GM18499 (cell line): ENCODE data around the gene METTL14.
"Not testable (repeated sequence)": the region's sequence is repeated elsewhere in the genome, so short reads cannot be mapped to it uniquely, and the experiment has no call there.

Experiments
- ATAC-seq: cut with Tn5 transposase; IDR thresholded peaks from one replicate; pipeline ENCODE4 v1.9.1; 2021; ENCODE audit warnings: moderate number of reproducible peaks; ENCODE audit not compliant: insufficient read depth, unreplicated experiment

Gene METTL14

DNA sequence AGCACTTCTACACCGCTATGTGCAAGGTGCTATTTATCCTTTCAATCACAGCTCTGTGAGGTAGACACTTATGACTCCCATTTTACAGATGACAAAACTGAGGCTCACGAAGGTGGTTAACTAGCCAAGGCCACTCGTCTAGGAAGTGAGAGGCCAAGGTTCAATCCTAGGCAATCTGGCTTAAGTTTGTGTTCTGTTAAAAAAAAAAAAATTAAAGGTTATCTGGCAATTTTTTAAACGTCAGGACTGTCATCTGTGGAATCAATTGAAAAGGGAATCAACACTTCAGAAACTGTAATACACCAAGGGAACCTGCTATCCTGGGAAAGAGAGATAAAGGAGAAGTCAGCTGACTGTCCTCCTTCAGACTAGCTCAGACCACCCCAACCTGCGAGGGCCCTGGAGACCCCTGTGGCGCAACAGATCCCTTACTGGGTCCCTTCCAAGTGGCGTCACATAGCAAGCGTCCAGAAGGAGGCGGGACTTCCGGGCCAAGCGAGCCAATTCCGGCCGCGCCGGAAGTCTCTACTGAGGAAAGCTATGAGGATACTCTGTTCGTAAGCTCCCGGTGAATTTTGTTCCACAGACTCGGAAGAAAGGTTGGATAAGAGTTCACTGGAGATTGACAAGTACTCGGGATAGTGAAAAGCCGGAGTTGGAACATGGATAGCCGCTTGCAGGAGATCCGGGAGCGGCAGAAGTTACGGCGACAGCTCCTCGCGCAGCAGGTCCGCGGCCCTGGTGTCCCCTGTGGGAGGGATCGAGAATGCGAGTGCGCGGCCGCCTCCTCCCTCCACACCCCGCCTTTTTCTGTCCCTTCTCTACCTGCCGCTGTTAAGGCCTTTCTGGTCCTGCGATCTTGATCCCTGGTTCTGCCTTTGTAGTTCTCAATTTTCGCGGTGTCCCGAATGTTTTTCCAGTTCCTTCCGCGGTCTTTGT is at the start of gene METTL14:
Gene METTL14 (plus strand): TSS at position 520 of the 939 bp plus-strand sequence. CDS start 143 bp downstream, at position 663.
- ATAC-seq, result peak; percentile 98

DNA sequence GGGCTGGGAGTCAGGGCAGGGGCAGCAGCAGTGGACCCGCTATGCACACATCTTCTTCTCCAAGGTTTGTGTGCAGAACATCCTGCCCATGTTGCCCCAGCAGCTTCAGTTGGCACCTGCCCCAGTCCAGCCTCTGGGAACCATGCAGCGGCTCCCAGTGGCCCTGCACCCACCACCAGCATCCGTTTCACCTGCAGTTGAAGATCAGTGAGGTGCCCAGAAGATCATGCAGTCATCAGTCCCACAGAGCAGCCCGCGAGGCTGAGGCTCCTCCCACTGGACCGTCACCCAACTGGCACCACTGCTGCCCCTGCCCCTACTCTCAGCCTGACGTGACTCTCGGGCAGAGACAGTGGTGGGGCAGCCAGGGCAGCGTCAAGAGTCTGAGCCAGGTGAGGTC is 49.1 kb upstream of the METTL14 start:
- not testable (repeated sequence) for ATAC-seq

DNA sequence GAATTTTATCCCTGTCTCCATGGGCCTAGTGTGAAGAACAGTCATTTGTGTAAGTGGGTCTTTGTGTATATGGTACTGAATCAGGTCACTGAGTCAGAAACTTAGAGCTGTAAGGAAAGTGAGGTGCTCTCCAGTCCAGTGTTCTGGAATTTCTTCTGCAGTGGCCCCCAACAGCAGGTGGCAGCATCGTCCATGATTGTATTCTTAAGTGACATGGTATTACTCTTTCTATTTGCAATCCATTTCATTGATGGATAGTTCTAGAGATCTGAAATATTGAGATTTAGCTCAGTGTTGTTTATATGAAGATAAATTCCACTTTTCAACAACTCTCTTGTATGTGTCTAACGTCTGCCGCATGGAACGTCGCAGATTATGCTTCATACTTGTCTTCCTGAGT is 20.5 kb upstream of the METTL14 start:
- not testable (repeated sequence) for ATAC-seq

DNA sequence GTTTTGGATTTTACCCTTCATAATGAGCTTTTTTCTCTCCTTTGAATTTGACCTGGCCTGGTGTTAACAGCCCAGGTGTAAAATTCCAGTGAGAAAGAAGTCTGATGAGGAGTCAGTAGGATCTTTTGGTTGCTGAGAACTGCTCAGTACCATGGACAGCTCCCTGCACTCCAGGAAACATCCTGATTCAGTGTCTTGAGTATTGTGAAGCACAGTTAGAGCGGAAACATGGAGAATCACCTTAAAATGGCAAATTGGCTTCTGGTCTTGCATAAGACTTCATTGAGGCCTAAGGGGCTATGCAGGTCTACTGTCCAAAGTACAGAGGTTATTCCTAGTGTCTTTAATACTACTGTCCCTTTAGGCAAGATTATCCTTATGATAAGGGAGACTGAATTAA is 16.0 kb upstream of the METTL14 start:
- not testable (repeated sequence) for ATAC-seq

DNA sequence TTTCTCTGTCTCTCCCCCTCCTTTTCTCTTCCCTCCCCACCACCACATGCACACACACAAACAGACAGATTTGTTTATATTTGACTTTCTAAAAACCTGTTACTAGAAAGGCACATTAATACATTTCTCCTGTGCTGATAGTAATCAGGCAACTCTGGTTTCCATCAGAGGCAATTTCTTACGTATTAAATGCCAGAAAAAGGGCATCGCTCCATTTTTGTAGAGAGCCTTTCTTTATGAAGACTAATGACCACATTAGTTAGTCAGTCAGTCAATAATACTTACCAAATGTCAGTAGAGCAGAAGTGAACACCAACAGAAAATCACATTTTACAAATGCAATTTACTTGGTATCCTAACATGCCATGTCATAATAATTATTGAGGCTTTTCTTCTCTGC is 14.2 kb upstream of the METTL14 start:
- not testable (repeated sequence) for ATAC-seq

DNA sequence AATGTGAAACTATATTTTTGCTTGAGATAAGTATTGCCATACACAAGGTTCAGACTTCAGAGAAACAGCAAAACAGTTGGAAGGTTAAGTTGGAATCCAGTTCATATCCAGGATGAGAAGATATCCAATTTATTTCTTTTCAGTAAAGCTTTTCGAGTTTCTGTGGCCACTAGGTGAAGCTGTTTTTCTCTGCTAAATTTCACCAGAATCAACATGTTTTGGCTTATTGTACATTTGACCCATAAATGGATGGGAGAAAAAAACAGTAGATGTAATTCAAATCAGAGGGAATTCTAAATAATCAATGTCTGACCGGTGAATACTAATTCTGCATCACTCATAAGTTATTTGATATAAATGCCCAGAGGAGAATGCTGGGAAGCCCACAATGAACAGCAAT is 9.1 kb upstream of the METTL14 start:
- no peak for ATAC-seq

DNA sequence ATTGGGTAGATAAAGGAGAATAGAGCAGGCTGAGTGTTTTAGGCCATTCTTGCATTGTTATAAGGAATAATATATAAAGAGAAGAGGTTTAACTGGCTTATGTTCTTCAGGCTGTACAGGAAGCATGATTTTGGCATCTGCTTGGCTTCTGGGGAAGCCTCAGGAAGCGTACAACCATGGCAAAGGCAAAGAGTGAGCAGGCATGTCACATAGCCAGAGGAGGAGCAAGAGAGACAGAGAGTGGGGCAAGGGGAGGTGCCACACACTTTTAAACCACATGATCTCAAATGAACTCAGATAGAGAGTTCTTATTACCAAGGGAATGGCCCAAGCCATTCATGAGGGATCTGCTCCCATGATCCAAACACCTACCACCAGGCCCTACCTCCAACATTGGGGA is 4.4 kb upstream of the METTL14 start:
- no peak for ATAC-seq

DNA sequence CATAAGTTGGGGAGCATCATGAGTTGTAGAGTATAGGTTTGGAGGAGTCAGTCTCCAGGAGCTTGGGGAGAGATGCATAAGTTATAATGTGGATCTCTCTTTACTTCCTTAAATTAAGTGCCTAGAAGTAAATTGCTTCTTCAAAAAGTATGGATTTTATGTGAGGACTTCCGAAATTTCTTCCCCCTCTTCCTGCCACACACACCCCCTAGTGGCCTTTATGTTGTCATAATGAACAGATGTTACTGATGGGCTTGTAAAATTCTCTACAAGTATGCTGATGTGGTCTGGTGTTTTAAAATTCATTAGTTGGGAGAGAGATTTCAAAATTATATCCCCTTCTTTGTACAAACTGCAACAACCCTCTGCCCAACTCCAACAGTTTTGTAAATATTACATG is 2.3 kb upstream of the METTL14 start:
- ATAC-seq, result no peak

DNA sequence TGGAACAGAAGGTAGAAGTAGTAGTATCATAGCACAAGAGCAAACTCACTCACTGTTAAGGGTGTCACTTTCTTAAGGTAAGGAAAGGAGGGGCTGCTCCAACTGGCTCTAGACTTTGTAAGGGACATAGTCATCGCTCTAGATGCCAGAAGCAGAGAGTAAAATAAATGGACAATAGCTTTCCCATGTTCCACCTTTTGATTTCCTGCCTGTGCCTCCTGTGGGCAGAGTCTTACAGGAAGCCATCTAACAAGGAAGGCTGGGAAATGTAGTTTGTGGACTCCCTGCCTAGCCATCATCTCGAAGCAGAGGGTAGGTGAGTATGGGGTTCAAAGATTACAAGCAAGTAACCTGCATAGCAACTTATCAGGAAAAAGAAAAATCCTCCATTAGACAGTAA is 1.7 kb upstream of the METTL14 start:
- ATAC-seq, result no peak

DNA sequence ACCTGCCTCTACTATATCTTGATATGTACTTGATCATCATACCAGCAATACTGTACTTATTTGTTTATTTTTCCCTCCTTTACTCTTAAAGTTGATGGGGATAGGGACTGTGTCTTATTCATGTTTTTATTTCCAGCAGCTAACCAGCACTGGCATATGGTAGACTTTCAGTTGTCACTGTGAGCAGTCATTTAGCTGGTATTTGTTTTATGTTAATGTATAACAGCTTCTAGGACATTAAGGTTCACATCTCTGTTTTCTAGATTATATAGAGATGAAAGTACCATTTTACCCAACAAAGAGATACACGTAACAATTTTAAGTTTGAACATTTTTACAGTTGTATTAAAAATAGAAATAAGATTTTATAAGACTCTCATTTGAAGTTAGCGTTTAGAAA is 17.9 kb downstream of the METTL14 start:
- no peak for ATAC-seq

DNA sequence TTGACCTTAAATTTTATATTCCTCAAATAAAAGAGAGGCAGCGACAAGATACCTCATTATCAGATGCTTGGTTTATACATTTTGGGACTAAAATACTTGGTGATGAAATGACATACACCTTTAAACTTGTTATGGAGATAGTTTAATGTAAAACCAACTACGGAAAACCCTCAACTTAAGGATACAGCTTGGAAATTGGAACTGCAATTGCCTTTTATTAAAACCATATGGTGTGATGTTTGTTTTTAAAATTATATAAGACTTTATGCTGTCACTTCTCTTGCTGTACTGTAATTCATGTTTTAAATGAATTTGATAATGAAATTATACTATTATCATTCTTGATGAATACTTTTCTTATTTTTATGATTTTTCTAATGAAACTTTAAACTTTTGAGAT is 25.9 kb downstream of the METTL14 start:
- ATAC-seq, result no peak

DNA sequence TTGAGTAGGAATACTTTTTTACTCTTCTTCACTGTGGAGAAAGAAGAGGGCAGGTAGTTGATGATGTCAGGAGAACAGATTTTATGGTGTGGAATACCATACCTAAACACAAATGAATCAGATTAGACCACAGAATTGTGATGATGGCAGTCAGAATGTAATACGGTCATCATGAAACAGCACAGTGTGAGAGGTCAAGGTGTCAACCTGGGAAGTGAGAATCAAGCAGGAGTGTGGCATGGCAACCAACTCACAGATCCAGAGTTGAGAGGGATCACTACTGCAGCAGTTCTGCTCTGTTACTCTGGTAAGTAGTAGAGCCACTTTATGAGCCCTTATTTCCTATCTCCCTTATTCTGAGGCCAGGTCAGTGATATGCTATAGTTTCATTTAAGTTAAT is 27.7 kb downstream of the METTL14 start:
- no peak for ATAC-seq

DNA sequence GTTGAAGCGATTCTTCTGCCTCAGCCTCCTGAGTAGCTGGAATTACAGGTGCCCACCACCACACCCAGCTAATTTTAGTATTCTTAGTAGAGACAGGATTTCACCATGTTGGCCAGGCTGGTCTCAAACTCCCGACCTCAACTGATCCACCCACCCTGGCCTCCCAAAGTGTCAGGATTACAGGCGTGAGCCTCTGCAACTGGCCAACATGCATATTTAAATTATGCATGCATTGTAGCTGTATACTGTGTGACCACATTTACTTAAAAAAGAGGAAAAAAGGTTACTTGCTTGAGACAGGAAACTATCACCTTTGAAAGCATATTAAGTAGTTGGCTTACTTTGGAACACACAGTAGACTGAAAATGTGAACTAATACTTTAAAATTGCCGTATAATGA is 29.5 kb downstream of the METTL14 start:
- ATAC-seq, result no peak

DNA sequence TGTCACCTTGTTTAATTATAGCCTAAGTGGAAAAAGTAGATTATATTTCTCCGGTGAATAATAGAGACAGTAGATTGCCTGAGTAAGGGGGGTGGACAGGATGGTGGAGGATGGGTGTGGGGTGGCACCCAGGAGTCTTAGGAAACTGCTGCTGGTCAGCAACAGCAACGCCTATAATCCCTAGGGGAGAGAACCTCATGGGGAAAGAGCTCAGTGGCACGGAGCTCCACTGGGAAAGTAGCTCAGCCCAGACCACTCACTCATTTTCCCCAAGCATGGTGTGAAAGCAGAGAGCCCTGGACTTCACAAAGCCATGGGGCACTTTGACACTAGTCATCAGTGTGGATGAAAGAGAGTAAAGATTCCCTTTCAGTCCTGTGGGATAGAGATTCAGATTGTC is 31.1 kb downstream of the METTL14 start:
- ATAC-seq, result no peak

DNA sequence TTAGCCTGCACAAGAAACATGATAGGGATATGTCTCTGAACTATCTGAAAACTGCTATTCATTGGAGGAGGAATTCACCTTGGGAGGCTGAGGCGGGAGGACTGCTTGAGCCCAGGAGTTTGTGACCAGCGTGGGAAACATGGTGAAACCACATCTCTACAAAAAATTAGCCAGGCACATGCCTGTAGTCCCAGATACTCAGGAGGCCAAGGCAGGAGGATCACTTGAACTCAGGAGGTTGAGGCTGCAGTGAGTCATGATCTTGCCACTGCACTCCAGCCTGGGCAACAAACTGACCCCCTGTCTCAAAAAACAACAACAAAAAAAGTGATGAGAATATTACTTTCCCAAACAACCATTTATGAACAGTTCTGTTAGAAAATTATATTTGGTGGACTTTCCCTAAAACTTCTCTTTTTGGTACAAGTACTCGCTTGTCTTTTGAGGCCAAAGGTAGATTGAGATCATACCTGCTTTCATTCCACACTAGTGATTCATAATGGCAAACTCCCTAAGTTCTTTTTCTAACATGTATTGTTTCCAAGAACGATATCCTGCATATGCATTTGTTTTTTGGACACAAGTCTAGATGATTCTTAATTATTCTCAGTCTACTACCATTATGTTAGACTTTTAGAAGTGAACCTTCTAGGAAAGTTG is 33.4 kb downstream of the METTL14 start:
- no peak for ATAC-seq

DNA sequence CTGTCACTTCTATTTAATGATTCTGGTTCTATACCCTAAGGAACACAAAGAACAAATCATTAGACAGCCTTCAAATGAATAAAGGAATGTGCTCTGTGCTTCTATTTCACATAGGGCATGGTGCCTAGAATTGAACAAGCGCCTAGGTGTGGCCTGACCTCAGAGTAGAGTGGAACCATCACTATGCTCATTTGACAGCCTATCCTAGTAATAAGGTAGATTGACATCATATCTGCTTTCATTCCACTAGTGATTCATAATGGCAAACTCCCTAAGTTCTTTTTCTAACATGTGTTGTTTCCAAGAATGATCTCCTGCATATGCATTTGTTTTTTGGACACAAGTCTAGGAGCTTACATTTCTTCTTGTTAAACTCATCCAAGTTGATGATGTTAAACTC is 36.6 kb downstream of the METTL14 start:
- ATAC-seq, result no peak

DNA sequence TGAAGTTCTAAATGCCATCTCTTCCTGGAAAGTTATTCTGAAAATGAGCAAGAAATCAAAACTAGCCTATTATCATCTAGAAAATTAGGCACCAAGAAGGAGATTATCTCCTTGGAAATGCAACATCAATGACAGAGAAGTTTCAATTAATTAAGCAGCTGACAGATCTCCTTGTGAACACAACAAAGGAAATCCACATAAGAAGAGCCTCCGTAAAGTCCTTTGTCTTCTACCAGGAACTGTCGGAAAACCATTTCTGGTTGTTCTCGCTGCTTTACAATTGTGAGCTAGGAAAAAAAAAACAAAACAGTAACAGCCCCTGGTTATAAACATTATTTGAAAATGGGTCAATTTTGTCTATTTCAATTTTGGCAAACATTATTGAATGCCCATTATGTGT is 38.2 kb downstream of the METTL14 start:
- no peak for ATAC-seq

DNA sequence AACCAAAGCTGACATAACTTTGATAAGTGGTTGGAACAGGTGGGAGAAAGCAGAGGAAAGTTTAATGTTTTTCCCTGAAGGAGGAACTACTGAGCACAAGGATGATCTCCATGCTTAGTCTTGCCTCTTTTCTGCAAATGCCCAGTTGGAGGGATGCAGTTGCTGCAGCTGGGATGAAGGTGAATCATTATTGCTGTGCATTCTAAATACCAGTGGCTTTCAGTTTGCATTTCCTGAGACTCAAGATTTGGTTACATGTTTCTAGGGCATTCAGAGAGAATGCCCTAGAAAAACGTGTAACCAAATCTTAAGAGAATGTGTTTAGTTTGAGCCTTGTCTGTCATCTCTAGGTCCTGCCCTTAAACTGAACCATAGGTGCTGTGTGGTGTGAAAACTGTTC is 42.2 kb downstream of the METTL14 start:
- no peak for ATAC-seq

DNA sequence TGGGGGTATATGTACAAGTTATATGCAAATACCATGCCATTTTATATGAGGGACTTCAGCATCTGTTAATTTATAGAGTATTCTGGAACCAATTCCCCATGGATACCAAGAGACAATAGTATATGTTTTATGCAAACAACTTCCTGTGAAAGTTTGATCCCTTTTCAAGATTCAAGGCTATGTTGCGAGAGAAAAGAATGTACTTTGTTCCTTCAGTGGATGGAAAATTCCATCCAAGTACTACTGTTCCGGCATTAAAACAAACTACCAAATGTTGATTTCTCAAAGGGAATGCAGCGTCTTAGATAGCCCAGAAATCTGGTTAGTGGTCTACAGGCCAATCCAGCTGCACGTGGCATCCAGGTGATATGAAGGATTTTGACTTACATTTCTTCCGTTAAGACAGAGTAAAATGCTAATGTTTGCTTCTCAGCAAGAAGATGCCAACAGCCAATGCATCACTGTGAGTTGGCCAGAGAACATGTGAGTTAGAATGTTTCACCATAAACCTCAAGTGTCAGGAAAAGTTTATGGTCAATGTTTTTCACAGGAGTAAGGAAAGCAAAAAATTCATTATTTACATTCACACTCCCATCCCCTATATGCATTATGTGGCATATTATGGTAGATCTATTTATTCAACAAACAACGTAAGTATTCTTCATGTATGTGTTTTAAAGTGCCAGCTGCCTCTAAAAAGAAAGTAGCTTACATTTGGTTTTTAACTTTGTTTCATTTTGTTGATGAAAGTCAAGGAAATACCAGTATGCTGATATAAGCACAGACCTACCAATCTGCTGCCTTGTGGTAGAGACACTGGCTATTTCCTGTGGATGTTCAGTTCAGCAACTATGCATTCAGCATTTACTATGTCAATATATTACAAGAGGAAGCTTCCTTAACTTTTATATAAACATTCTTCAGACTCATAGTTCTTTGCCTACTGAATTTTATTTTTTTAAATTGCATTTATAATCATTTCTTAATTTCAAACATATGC is 44.4 kb downstream of the METTL14 start:
- no peak for ATAC-seq

DNA sequence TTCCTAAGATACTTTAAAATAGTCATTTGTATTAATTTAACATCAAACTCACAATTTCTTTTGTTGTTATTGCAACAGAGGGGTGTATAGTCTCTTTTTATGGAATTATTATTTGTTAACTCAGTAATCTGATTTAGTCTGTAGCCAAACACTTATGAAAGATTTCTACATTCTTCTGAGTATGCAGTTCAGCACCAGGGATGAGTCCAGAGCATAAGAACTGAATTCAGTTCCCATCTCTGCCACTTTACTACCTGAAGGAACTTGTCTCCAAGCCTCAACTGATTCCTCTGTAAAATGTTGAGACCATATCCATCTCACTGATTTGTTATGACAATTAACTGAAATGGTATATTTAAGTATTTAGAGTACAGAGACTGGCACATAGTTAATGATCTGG is 45.5 kb downstream of the METTL14 start:
- ATAC-seq, result no peak
